WTC11 (cell line): ENCODE data around the gene OPN1SW. TPM values are rescaled to one million over a fixed set of nuclear protein-coding genes. Genes with fewer than 3 reads are reported as not detected.

Source experiments
- ATAC-seq: fragments of 200-7000 bp; cut with Tn5 transposase; 2 replicates; pipeline ENCODE4 v1.10.0; 2021; ENCODE audit warnings: mild to moderate bottlenecking, moderate library complexity
- CTCF ChIA-PET: fragments of 300-600 bp; sonication (Branson Sonifier 250); formaldehyde crosslinking; loops from one replicate; lab custom pipeline; 2021; ENCODE audit warnings: antibody characterized with exemption; lab: Charles Lee
- POLR2A ChIA-PET: fragments of 350-600 bp; sonication (Branson Sonifier 250); formaldehyde crosslinking; loops from one replicate; lab custom pipeline; 2021; ENCODE audit warnings: antibody characterized with exemption; lab: Charles Lee
- DNase-seq: peaks from one replicate; pipeline ENCODE4 v3.0.0; 2021; ENCODE audit warnings: low spot score
- H3K27ac Mint-ChIP-seq: 2 replicates; pipeline ENCODE4 v1.8.0; 2021; ENCODE audit warnings: mixed read lengths
- H3K27me3 Mint-ChIP-seq: 2 replicates; pipeline ENCODE4 v1.8.0; 2021; ENCODE audit warnings: low read depth, mild to moderate bottlenecking, moderate library complexity, mixed read lengths
- H3K36me3 Mint-ChIP-seq: 2 replicates; pipeline ENCODE4 v1.8.0; 2021; ENCODE audit warnings: mixed read lengths
- H3K4me1 Mint-ChIP-seq: 2 replicates; pipeline ENCODE4 v1.8.0; 2022; ENCODE audit warnings: mixed read lengths
- H3K4me3 Mint-ChIP-seq: 2 replicates; pipeline ENCODE4 v1.8.0; 2021; ENCODE audit warnings: mild to moderate bottlenecking, moderate library complexity, mixed read lengths
- H3K9me3 Mint-ChIP-seq: 2 replicates; pipeline ENCODE4 v1.8.0; 2021; ENCODE audit warnings: mixed read lengths
- E2F5 ChIP-seq: sonication (generic); formaldehyde crosslinking; IDR thresholded peaks from 2 replicates; pipeline ENCODE4 v1.8.1; 2022; ENCODE audit warnings: mild to moderate bottlenecking, moderate library complexity, missing genetic modification reagents
- HMGXB4 ChIP-seq: sonication (generic); formaldehyde crosslinking; IDR thresholded peaks from 2 replicates; pipeline ENCODE4 v1.8.1; 2023; ENCODE audit warnings: mild to moderate bottlenecking, moderate library complexity, missing genetic modification reagents
- JAZF1 ChIP-seq: fragments of 250-450 bp; sonication (Bioruptor Pico); IDR thresholded peaks from 2 replicates; pipeline ENCODE4 v1.9.0; 2021; ENCODE audit warnings: moderate library complexity, mild to moderate bottlenecking, inconsistent platforms
- KAT7 ChIP-seq: sonication (generic); formaldehyde crosslinking; IDR thresholded peaks from 2 replicates; pipeline ENCODE4 v1.8.1; 2023; ENCODE audit warnings: missing genetic modification reagents, mild to moderate bottlenecking, borderline replicate concordance
- RELA ChIP-seq: sonication (generic); formaldehyde crosslinking; IDR thresholded peaks from 2 replicates; pipeline ENCODE4 v1.8.1; 2022; ENCODE audit warnings: missing genetic modification reagents, mild to moderate bottlenecking, borderline replicate concordance
- SP1 ChIP-seq: sonication (generic); formaldehyde crosslinking; conservative IDR thresholded peaks from 2 replicates; pipeline ENCODE4 v1.8.1; 2022; ENCODE audit warnings: missing genetic modification reagents
- ZBTB43 ChIP-seq: sonication (generic); formaldehyde crosslinking; IDR thresholded peaks from 2 replicates; pipeline ENCODE4 v1.8.1; 2023; ENCODE audit warnings: mild to moderate bottlenecking, missing genetic modification reagents
- ZNF121 ChIP-seq: sonication (generic); formaldehyde crosslinking; IDR thresholded peaks from 2 replicates; pipeline ENCODE4 v1.8.0; 2023; ENCODE audit warnings: missing genetic modification reagents
- ZNF263 ChIP-seq: sonication (generic); formaldehyde crosslinking; IDR thresholded peaks from 2 replicates; pipeline ENCODE4 v1.8.1; 2022; ENCODE audit warnings: low read depth, mild to moderate bottlenecking, moderate library complexity, missing genetic modification reagents
- ZNF423 ChIP-seq: fragments of 250-450 bp; sonication (Bioruptor Pico); IDR thresholded peaks from 2 replicates; pipeline ENCODE4 v2.1.2; 2022; ENCODE audit warnings: mild to moderate bottlenecking, moderate library complexity
- ZNF425 ChIP-seq: fragments of 250-450 bp; sonication (Bioruptor Pico); conservative IDR thresholded peaks from 2 replicates; pipeline ENCODE4 v1.9.0; 2021; ENCODE audit warnings: mild to moderate bottlenecking
- total RNA-seq: library from RNA; stranded (reverse); gene quantifications from 3 replicates; pipeline ENCODE4 v1.2.3, GENCODE V29; 2021

OPN1SW gene
- total RNA-seq, 1 experiment from 2014 or later: not detected

GRCh38 chr7:128791121-128791971 is 15.8 kb upstream of the OPN1SW start, which contains the start of gene CCDC136:
Gene CCDC136, plus strand, starts transcription at chr7:128791968. Its CDS starts 444 bp downstream, at chr7:128792412.
- peaks cover 15% of the 10 kb centered on the region for H3K27me3 Mint-ChIP-seq
- peak within 1 kb of the TSS; percentile 47; the same call in 1 of the 2 replicates for H3K27ac Mint-ChIP-seq

More at GRCh38 chr7:128791121-128791971, 15.8 kb upstream of the OPN1SW start, which contains the start of gene CCDC136:
- ChIA-PET CTCF (interaction anchor here (0.5 to 1.3 kb wide), 3 partner anchors 41 to 89 kb away, joined by 3 to 4 read pairs (median 3); no protein-coding TSS in a partner anchor), POLR2A (interaction anchor here (0.5 to 1.2 kb wide), 2 partner anchors 42 to 71 kb away, joined by 3 to 6 read pairs; no protein-coding TSS in a partner anchor)
- ATAC-seq (peak; percentile 66), DNase-seq (peak; percentile 78)
- Mint-ChIP-seq H3K9me3 (no peaks in the 10 kb centered on the region), H3K36me3 (peaks cover 21% of the 10 kb centered on the region), H3K4me3 (peak within 1 kb of the TSS; percentile 89), H3K4me1 (peaks cover 30% of the 10 kb centered on the region)
- TF ChIP-seq ZNF121 (no peak), ZNF425 (CRISPR knock-in tag) (no peak), ZBTB43 (0 out of 2 replicates have a peak, but pooled peaks have one; percentile 41), KAT7 (CRISPR knock-in tag) (0 out of 2 replicates have a peak, but pooled peaks have one; percentile 52), RELA (CRISPR knock-in tag) (peak; percentile 9; the same call in 1 of the 2 replicates), SP1 (CRISPR knock-in tag) (peak; percentile 67; the same call in 1 of the 2 replicates), ZNF263 (CRISPR knock-in tag) (peak; percentile 94), E2F5 (CRISPR knock-in tag) (peak; percentile 54; the same call in 1 of the 2 replicates), ZNF423 (CRISPR knock-in tag) (peak; percentile 49; the same call in 1 of the 2 replicates), HMGXB4 (CRISPR knock-in tag) (peak; percentile 20; the same call in 1 of the 2 replicates), JAZF1 (CRISPR knock-in tag) (no peak)
